ENCODE results near the gene CFAP77. TPM values are rescaled to one million over a fixed set of nuclear protein-coding genes. Genes with fewer than 3 reads are reported as not detected.

CFAP77 gene
- total RNA-seq, 1 donor: under 0.01 TPM

DNA sequence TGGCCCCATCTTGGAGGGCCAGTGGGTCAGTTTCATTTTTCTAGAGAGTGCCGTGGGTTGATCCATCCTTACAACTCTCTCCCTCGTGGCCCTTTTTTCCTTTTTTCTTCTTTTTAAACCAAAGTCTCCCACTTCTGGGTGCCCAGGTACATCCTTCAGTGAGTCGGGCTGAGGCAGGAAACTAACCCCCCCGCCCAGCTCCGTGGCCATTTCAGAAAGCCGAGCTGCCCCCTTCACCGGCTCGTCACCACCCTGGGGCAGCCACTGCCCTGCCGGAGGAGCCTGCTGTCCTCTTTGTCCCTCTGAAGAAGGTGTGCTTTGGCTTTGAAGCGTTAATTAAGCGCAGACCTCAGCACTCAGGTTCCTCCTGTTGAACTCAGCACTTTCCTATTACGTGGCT lies 5.2 kb downstream of the CFAP77 start:
- H3K4me3 ChIP-seq (ENCODE audit: low read depth, low read length): no peak overlapping the region
- TF ChIP-seq CTCF (IDR thresholded peaks at IDR 0.05; ENCODE audit: insufficient read depth, low read depth, low read length): no peak

DNA sequence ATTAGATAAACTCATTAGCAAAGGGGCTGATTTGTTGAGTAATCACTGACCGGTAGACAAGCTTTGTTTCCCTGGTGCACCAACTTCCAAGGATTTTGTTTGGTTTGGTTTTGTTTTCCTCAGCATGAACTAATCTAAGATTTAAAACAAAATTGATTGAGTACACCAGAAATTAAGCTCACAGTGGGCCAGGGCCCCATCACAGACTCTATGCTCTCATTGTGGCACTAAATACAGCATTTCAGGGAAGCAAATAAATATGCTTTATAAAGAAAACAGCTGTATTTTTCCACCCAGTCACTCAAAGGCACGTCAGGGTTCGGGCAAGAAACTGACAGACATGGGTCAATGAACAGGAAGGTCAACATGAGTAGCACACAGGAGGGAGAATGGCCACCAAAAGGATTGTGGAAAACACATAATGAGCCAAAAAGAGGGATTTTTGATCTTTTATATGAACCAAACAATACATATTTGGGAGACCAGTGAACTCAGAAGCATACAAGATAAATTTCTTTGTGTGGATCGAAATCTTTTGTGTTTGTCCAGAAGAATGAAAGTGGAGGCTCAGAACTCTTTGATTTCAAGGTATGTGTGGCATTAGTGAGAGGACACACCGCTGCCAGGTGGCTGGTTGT lies 8.8 kb downstream of the CFAP77 start:
- H3K4me3 ChIP-seq (ENCODE audit: low read depth, low read length): no peak overlapping the region
- TF ChIP-seq CTCF (IDR thresholded peaks at IDR 0.05; ENCODE audit: insufficient read depth, low read depth, low read length): no peak
- DNase-seq (ENCODE audit: low read depth): no peak

More for the DNA sequence above, 5.2 kb downstream of the CFAP77 start:
- DNase-seq (ENCODE audit: low read depth): no peak

DNA sequence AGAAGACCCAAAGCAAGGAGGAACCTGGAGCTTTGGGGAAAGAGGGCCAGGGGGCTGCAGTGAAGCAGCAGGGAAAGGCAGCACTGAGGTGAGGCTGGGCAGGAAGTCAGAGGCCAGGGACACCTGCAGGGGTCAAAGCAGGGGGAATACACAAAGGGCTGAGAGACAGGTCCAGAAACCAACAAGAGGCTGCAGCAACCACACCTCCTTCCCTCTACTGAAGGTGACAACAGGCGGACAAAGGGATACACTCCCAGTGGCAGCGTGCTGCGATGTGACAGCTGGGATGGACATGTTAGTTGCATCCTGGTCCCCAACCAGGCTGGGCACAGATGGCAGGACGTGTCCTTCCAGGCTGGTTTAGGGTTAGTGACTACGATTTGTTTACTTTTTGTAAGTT lies 12.6 kb downstream of the CFAP77 start:
- no peak for TF ChIP-seq CTCF (IDR thresholded peaks at IDR 0.05; ENCODE audit: insufficient read depth, low read depth, low read length)
- no peak overlapping the region for H3K4me3 ChIP-seq (ENCODE audit: low read depth, low read length)
- no peak for DNase-seq (ENCODE audit: low read depth)

DNA sequence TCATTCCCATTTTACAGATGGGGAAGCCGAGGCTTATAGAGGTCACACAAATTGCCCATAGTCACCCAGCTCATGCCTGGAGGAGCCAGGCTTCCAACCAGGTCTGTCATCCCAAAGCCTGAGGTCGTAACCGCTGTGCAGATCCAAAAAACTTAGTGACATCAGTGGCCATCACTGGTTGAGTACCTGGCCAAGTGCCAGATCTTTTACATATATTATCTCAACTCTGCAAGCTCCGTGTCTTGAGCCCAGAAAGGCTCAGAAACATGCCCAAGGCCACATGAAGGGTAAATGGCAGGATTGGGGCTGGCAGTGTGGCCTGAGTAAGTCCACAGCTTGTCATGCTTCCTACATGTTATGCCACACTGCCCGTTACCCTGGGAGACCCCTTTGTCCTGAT lies 13.5 kb downstream of the CFAP77 start:
- no peak for DNase-seq (ENCODE audit: low read depth)
- no peak overlapping the region for H3K4me3 ChIP-seq (ENCODE audit: low read depth, low read length)
- no peak for TF ChIP-seq CTCF (IDR thresholded peaks at IDR 0.05; ENCODE audit: insufficient read depth, low read depth, low read length)

- H3K4me3 ChIP-seq (ENCODE audit: low read depth, low read length): no peak overlapping the region
- TF ChIP-seq CTCF (IDR thresholded peaks at IDR 0.05; ENCODE audit: insufficient read depth, low read depth, low read length): no peak
- DNase-seq (ENCODE audit: low read depth): no peak
Measured at GRCh38 chr9:132424857-132425674, 15.1 kb downstream of the CFAP77 start.

DNA sequence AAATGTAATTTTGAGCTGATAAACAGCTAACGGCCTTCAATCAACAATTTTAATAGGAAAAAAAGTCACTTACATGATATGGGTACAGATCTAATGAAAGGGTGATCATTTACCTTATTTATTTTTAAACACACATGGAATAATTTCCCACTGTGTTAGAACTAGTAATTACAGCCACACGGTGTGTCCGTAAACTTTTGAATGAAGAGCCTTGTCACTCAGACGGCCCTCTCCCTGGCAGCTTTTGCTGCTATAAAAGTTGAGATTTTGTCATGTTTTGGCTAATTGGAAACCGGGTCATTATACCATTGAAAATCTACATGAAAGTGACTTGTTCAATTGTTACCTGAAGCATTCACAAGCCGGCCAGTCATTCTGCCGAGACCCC lies 15.7 kb downstream of the CFAP77 start:
- no peak for DNase-seq (ENCODE audit: low read depth)
- TF ChIP-seq CTCF (IDR thresholded peaks at IDR 0.05; ENCODE audit: insufficient read depth, low read depth, low read length): no peak
- no peak overlapping the region for H3K4me3 ChIP-seq (ENCODE audit: low read depth, low read length)

Data from fibroblast of villous mesenchyme (primary cell).